Cardiac septum (tissue), 1 donor: ENCODE measurements around the gene POLG2. TPM values are rescaled to one million over a fixed set of nuclear protein-coding genes. Genes with fewer than 3 reads are reported as not detected.
"Not testable (repeated sequence)": the region's sequence is repeated elsewhere in the genome, so short reads cannot be mapped to it uniquely, and the experiment has no call there.

Experiments
- DNase-seq: peaks from one replicate; pipeline ENCODE4 v3.0.0-alpha.2; 2020; ENCODE audit warnings: low spot score
- intact Hi-C: fragments of 100-400 bp; cut with DNase I; formaldehyde crosslinking; loops from one replicate; pipeline ENCODE4 v1.14.0; 2022
- total RNA-seq: library from RNA; stranded (reverse); fragmentation: NEBNext Ultra II Directional; extraction: Animal tissue kit (Norgen Biotek cat#: 25700); gene quantifications from one replicate; pipeline ENCODE4 v1.2.1, GENCODE V29; 2021
- donor health status: DM: no; HTN: no; CAD: no.

POLG2 gene
- total RNA-seq, 1 donor from 2014 or later: 8.0 TPM

GRCh38 chr17:64494121-64494520, 2.7 kb downstream of the POLG2 start:
- DNase-seq: no peak
- intact Hi-C loops: loop anchor here (10.0 kb wide), 1 partner anchor 169 kb away; no protein-coding TSS in a partner anchor

DNA sequence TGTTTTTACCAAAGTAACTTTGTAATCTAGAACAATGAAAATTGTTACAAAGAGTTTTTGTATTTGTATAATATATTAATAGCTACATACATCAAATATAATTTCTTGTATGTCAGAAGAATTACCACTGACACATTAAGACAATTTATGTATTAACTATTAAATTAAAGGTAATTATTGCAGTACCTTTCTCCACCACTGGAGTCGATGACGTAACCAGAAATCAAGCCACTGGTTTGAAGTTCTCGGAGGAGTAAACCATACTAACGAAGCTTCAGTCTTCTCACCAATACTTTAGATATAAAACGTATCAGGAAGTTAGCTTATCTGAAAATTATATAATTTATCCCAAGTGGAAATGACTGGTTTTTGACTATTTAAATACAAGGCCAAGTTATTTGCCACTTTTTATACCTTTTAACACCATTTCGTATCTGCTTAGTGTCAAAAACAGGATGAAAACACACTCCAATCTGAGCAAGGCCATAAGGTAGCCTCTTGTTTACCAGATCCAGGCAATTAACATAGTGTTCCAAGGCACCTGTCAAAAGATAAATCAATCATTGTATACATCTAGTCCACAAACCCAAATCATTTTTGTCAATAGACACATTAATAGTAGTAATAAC, 4.3 kb downstream of the POLG2 start:
- intact Hi-C loops: loop anchor here (10.0 kb wide), 1 partner anchor 168 kb away; no protein-coding TSS in a partner anchor
- no peak for DNase-seq

DNA sequence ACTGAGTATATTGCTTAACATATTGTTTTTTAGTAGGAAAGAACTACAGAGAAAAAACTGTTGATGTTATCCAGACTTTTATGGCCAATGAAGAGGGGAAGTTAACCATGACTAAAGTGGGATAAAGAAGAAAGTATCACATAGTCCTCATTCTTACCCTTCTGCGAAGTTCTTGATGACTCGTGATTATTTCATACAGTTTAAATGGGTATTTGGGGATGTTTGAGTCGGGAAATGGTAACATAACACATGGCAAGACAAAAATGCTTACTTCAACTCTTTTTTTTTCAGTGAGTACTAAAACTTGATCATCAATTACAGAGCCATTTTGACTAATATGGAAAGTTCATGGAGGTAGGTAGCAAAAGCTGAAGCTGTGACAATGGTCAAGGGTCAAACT, 4.9 kb downstream of the POLG2 start:
- no peak for DNase-seq
- intact Hi-C loops: loop anchor here (1.0 to 10.0 kb wide), 2 partner anchors 72 to 167 kb away; no protein-coding TSS in a partner anchor

- intact Hi-C loops: loop anchor here (1.0 to 10.0 kb wide), 2 partner anchors 71 to 166 kb away; no protein-coding TSS in a partner anchor
- DNase-seq: no peak
Observed at GRCh38 chr17:64491034-64491860, 5.6 kb downstream of the POLG2 start.

DNA sequence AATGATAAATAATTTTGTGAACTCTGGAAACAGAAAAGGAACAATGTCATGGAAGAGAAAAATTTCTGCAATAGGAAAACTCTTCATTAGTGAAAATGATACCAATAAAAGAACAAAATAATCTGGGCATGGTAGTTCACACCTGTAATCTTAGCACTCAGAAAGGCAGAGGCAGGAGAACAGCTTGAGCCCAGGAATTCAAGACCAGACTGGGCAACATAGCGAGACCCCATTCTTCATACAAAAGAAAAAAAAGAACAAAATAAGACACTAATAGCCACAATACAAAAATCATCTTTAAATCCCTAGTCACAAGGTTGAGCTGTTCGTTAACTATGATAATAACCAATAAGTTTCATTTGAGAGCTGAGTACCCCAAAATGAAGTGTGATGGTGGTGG, 8.6 kb downstream of the POLG2 start:
- DNase-seq: no peak
- intact Hi-C loops: no loop called here

DNA sequence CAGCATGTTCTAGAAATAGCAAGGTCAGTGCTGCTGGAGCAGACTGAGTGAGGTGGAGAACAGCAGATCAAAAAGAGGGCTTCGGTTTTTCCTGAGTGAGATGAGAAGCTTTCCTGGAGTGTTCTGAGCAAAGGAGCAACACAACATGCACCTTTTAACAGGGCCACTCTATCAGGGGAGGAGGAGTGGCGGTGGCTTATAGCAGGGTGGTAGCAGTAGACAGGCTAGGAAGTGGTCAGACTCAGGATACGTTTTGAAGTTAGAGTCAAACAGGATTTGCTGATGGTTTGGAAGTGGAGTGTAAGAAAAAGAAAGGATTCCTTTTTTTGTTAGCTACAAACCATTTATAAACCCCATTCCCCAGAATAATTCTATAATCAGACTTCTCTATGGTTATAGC, 12.5 kb downstream of the POLG2 start:
- intact Hi-C loops: no loop called here
- DNase-seq: no peak

- intact Hi-C loops: no loop called here
Observed at GRCh38 chr17:64480951-64481350, 15.9 kb downstream of the POLG2 start.

DNA sequence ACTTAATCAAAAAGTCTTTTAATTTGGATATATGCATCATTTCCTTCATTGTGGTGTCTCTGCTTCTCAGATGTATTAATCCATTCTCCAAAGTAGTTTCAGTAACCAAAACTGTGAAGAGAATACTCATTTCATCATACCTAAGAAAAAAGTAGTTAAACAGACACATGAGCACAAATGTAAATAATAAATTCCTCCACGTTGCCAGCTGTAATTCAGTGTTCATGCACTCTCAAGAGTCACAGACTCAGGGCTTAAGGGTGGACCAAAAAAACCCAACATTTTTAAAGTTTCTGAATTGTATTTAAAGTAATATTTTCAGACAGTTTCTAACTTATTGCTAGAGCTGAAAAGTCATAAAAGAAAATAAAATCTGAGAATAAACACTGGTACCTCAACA, 19.0 kb downstream of the POLG2 start:
- intact Hi-C loops: no loop called here
- no peak for DNase-seq

More at GRCh38 chr17:64480951-64481350, 15.9 kb downstream of the POLG2 start:
- DNase-seq: no peak

DNA sequence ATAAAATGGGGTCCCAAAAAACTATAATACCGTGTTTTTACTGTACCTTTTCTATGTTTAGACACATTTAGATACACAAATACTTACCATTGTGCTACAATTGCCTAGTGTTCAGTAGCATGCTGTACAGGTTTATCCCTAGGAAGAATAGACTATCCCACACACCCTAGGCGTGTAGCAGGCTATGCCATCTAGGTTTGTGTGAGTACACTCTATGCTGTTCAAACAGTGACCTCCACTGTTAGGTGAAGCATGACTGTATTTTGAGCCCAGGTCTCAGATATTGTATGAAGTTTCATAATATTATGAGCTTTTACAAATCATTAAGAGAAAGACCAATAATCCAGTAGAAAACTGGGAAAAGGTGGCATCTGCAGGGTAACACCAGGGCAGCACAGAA, 24.3 kb downstream of the POLG2 start:
- intact Hi-C loops: no loop called here
- DNase-seq: no peak

GRCh38 chr17:64471440-64471839, 25.4 kb downstream of the POLG2 start:
- DNase-seq: no peak
- intact Hi-C loops: no loop called here

GRCh38 chr17:64470625-64471024, 26.2 kb downstream of the POLG2 start:
- intact Hi-C loops: no loop called here

GRCh38 chr17:64466834-64467233, 30.0 kb downstream of the POLG2 start:
- DNase-seq, intact Hi-C loops: not testable (repeated sequence)

More at GRCh38 chr17:64470625-64471024, 26.2 kb downstream of the POLG2 start:
- no peak for DNase-seq

GRCh38 chr17:64466019-64466735, 30.7 kb downstream of the POLG2 start:
- intact Hi-C loops: no loop called here
- DNase-seq: no peak

GRCh38 chr17:64461788-64462187, 35.1 kb downstream of the POLG2 start:
- no peak for DNase-seq
- intact Hi-C loops: no loop called here

GRCh38 chr17:64460955-64461354, 35.9 kb downstream of the POLG2 start:
- intact Hi-C loops: no loop called here
- no peak for DNase-seq

GRCh38 chr17:64459818-64460217, 37.0 kb downstream of the POLG2 start:
- DNase-seq, intact Hi-C loops: not testable (repeated sequence)

DNA sequence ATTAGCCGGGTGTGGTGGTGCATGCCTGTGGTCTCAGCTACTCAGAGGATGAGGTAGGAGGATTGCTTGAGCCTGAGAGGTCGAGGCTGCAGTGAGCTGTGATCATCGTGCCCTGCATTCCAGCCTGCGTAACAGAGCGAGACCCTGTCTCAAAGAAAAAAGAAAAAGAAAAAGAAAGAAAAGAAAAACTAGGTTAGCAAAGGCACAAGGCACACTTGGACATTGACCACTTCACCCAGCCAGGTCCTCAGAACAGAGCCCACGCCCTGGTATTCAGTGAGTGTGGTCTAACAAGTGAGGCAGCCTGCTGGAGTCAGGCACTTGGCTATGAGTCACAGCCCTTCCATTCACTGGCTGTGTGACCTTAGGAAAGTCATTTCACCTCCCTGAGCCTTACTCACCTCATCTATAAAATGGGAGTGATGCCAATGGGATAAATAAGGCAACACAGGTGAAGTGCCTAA, 37.5 kb downstream of the POLG2 start:
- no peak for DNase-seq
- intact Hi-C loops: no loop called here

DNA sequence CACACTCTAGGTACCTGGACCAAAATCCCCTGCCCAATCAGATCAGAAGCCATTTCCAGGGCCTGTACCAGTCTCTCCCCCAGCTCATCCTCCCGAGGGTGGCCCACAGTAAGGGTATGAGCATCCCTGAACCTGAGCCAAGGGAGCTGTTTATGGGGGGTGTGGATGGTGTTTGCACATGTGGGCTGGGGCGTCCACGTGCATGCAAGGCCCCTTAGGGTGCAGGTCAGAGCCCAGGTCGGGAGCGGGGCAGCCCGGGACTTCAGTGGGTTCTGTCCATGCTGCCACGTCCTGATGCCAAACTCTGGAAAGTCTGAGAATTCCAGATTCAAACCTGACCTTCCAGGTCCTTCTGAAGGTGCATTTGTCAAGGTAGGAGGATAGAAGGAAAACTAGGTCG, 38.1 kb downstream of the POLG2 start:
- DNase-seq: no peak
- intact Hi-C loops: no loop called here

DNA sequence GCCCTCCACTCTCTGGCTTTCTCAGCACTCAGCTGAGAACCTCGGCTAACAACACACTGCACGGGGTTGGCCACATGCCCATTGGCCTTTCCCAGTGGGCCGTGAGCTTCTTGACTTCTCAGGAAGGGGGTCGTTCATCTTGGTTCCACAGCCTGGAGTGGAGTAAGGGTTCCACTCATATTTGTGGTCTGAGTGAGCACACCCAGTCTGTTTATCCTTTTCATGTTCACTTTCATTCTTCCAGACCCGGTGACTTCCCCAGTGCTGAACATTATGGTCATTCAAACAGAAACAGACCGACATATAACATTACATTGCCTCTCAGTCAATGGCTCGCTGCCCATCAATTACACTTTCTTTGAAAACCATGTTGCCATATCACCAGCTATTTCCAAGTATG, 39.7 kb downstream of the POLG2 start:
- intact Hi-C loops: no loop called here
- DNase-seq: no peak
